ENCODE measurements around the gene ALS2. TPM values are rescaled to one million over a fixed set of nuclear protein-coding genes. Genes with fewer than 3 reads are reported as not detected.

ALS2 gene
- total RNA-seq, 1 experiment from 2014 or later, result 28.4 TPM

DNA sequence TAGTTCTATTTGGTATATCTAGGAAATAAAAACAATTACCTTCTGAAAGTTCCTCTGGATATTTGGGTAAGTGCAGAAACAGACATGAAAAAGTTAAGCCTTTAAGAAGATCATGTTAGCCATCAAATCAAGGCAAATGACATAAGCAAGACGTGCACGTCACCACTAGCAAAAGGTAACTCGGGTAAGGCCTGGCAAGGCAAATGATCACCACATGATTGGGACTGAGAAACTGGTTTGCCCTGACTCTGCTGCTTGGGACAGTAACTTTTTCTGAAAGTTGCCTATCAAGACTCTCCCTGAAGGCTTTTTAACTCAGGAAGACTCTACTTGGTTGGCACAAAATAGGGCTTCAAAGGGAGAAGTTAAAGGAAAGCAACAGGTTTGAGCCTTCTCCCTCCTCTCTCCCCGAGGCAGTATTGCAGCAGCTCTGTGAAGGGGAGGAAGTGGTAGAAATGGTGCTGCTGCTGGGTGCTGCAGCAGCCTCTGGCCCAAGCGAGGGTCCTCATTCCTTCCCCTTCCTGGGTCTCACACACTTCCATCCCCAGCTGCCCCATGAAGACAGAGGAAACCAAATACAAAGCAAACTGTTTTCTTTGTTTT lies 120.3 kb downstream of the ALS2 start:
- no peak overlapping the region for H3K4me2 ChIP-seq (ENCODE audit: insufficient read depth, insufficient read length, low read length)
- no peaks in the 10 kb centered on the region for H3K23me2 ChIP-seq (ENCODE audit: insufficient read length, low read depth, low read length, poor library complexity, severe bottlenecking)

More for the DNA sequence above, 120.3 kb downstream of the ALS2 start:
- Histone ChIP-seq H2AFZ (ENCODE audit: low read length) (no peak overlapping the region), H3K9ac (ENCODE audit: extremely low read depth, insufficient read length, low read length) (no peak overlapping the region), H3K4ac (ENCODE audit: low read depth, low read length) (no peak overlapping the region), H3K56ac (ENCODE audit: insufficient read length, low read depth, low read length) (no peak overlapping the region), H3K23ac (ENCODE audit: insufficient read length, low read depth, low read length) (no peak overlapping the region), H2AK5ac (ENCODE audit: insufficient read length, low read length) (no peak overlapping the region), H4K8ac (replicated peaks; ENCODE audit: insufficient read length, low read depth, low read length) (no peak overlapping the region), H3K9me3 (ENCODE audit: control insufficient read depth, low read depth, low read length) (no peaks in the 10 kb centered on the region), H3K4me1 (ENCODE audit: insufficient read depth, low read length) (no peaks in the 10 kb centered on the region), H2BK15ac (ENCODE audit: low read depth, low read length) (no peak overlapping the region), H3K27me3 (ENCODE audit: insufficient read depth, low read length) (no peaks in the 10 kb centered on the region), H2BK12ac (ENCODE audit: insufficient read length, low read depth, low read length) (no peak overlapping the region), H2BK5ac (ENCODE audit: insufficient read length, low read length) (no peak overlapping the region), H4K91ac (ENCODE audit: insufficient read length, low read depth, low read length) (no peak overlapping the region), H3K18ac (ENCODE audit: insufficient read length, low read depth, low read length) (no peak overlapping the region), H3K27ac (ENCODE audit: insufficient read length, low read depth, low read length) (no peak overlapping the region), H2BK20ac (ENCODE audit: low read depth, low read length, poor library complexity, severe bottlenecking) (no peak overlapping the region), H3K14ac (ENCODE audit: insufficient read depth, low read length) (no peak overlapping the region), H3K79me1 (ENCODE audit: insufficient read depth, low read depth, low read length, poor library complexity, severe bottlenecking) (no peaks in the 10 kb centered on the region), H2BK120ac (ENCODE audit: low read depth, low read length, poor library complexity, severe bottlenecking) (no peak overlapping the region), H4K20me1 (ENCODE audit: control insufficient read depth, insufficient read depth, insufficient read length) (no peaks in the 10 kb centered on the region), H4K5ac (ENCODE audit: insufficient read length, low read depth, low read length) (no peak overlapping the region), H3K79me2 (ENCODE audit: insufficient read depth, low read length) (no peaks in the 10 kb centered on the region), H3T11ph (ENCODE audit: low read length) (no peak overlapping the region)
- Mint-ChIP-seq H3K36me3 (ENCODE audit: insufficient read depth in 1 of 3, low read depth in 3 of 3) (no peaks in the 10 kb centered on the region), H3K4me3 (no peak overlapping the region), H3K9me3 (no peaks in the 10 kb centered on the region), H3K27me3 (ENCODE audit: low read depth) (peaks cover 4% of the 10 kb centered on the region; the same call in 1 of the 2 replicates), H3K27ac (no peak overlapping the region), H3K4me1 (peaks cover 3 to 6% of the 10 kb centered on the region in 2 experiments; a peak in 3 of 4 replicates)
- no peak for TF ChIP-seq CTCF (conservative IDR thresholded peaks at IDR 0.05)
- no CpG with 5 or more reads among the region's 5 CpGs for WGBS (ENCODE audit: extremely low coverage, insufficient read length, low lambda C conversion rate)
- no peak for DNase-seq
